CD4-positive, alpha-beta T cell (primary cell): ENCODE data around the gene PPIL3. TPM values are rescaled to one million over a fixed set of nuclear protein-coding genes. Genes with fewer than 3 reads are reported as not detected.

Source experiments
- ATAC-seq: fragments of 200-7000 bp; cut with Tn5 transposase; one replicate; pipeline ENCODE4 v1.10.0; 2022; ENCODE audit warnings: mild to moderate bottlenecking; ENCODE audit not compliant: poor library complexity
- CTCF ChIA-PET: fragments of 350-600 bp; sonication (Branson Sonifier 250); formaldehyde crosslinking; loops from one replicate; lab custom pipeline; 2021; ENCODE audit warnings: antibody characterized with exemption, inconsistent platforms; lab: Charles Lee
- POLR2A ChIA-PET: fragments of 350-600 bp; sonication (Branson Sonifier 250); formaldehyde crosslinking; loops from one replicate; lab custom pipeline; 2021; ENCODE audit warnings: antibody characterized with exemption, inconsistent platforms; lab: Charles Lee
- DNase-seq, 14 experiments: peaks; one replicate each; pipeline ENCODE4 v3.0.0-alpha.2; 2013 to 2020; ENCODE audit warnings: mixed read lengths in 2 of 14
- H3K27ac ChIP-seq, 2 donors: one replicate each; pipeline versions ENCODE4 v1.5.1 to v1.7.0; 2013; ENCODE audit warnings: low read length in 2 of 2, low read depth in 1 of 2, mild to moderate bottlenecking in 1 of 2
- H3K27me3 ChIP-seq, 2 experiments: 1 replicate in 1 of 2; 2 replicates in 1 of 2; pipeline versions ENCODE4 v1.6.1 to v1.7.0; 2013; ENCODE audit warnings: low read length in 2 of 2, control low read depth in 1 of 2, mild to moderate bottlenecking in 1 of 2, moderate library complexity in 1 of 2; ENCODE audit not compliant: insufficient read depth in 2 of 2, control insufficient read depth in 1 of 2
- H3K36me3 ChIP-seq: one replicate; pipeline ENCODE4 v1.6.1; 2013; ENCODE audit warnings: low read length, control low read depth; ENCODE audit not compliant: insufficient read depth
- H3K4me1 ChIP-seq: one replicate; pipeline ENCODE4 v1.6.1; 2013; ENCODE audit warnings: low read length, control low read depth; ENCODE audit not compliant: insufficient read depth
- H3K4me3 ChIP-seq: one replicate; pipeline ENCODE4 v1.5.1; 2013; ENCODE audit warnings: mild to moderate bottlenecking, low read length, moderate library complexity
- H3K9me3 ChIP-seq, 2 experiments: 1 replicate in 1 of 2; 2 replicates in 1 of 2; pipeline versions ENCODE4 v1.6.1 to v1.7.0; 2013; ENCODE audit warnings: low read length in 2 of 2, mild to moderate bottlenecking in 2 of 2, control low read depth in 1 of 2, moderate library complexity in 1 of 2; ENCODE audit not compliant: control insufficient read depth in 1 of 2, insufficient read depth in 1 of 2
- H3K27ac Mint-ChIP-seq: one replicate; pipeline ENCODE4 v1.8.0; 2020; ENCODE audit warnings: mixed read lengths
- H3K27me3 Mint-ChIP-seq: one replicate; pipeline ENCODE4 v1.8.0; 2021; ENCODE audit warnings: mixed read lengths
- H3K36me3 Mint-ChIP-seq: one replicate; pipeline ENCODE4 v1.8.0; 2021; ENCODE audit warnings: low read depth, mixed read lengths
- H3K4me1 Mint-ChIP-seq: one replicate; pipeline ENCODE4 v1.8.0; 2021; ENCODE audit warnings: low read depth, mixed read lengths
- H3K4me3 Mint-ChIP-seq: one replicate; pipeline ENCODE4 v1.8.0; 2020; ENCODE audit warnings: mild to moderate bottlenecking, mixed read lengths
- H3K9me3 Mint-ChIP-seq: one replicate; pipeline ENCODE4 v1.8.0; 2020; ENCODE audit warnings: mixed read lengths
- CTCF ChIP-seq: fragments of 200-600 bp; IDR thresholded peaks from one replicate; pipeline ENCODE4 v1.8.0; 2022; ENCODE audit warnings: antibody characterized with exemption, mild to moderate bottlenecking
- intact Hi-C, 2 experiments: fragments of 100-400 bp; cut with DNase I in 1 of 2; cut with micrococcal nuclease in 1 of 2; formaldehyde crosslinking; loops; one replicate each; pipeline versions ENCODE4 v1.15.1 to v1.9.0; 2023 to 2025; cut with DNase I, micrococcal nuclease
- total RNA-seq, 174 experiments: library from RNA in 2 of 174; stranded (reverse) in 2 of 174; gene quantifications; one replicate each; pipeline ENCODE4 v1.2.3 and lab custom pipeline; 2021 to 2026

Gene PPIL3
- total RNA-seq, 2 experiments from 2014 or later: 23.1 to 29.8 TPM

GRCh38 chr2:200877443-200877842, 11.4 kb downstream of the PPIL3 start:
- no peak for TF ChIP-seq CTCF
- Mint-ChIP-seq H3K4me3 (no peak overlapping the region), H3K27ac (no peak overlapping the region), H3K9me3 (no peaks in the 10 kb centered on the region), H3K4me1 (peaks cover 7% of the 10 kb centered on the region), H3K36me3 (peaks cover 90% of the 10 kb centered on the region), H3K27me3 (no peaks in the 10 kb centered on the region)
- DNase-seq (no peak), ATAC-seq (no peak)
- H3K4me1 ChIP-seq: no peaks in the 10 kb centered on the region
- H3K27ac ChIP-seq: no peak overlapping the region
- POLR2A ChIA-PET: interaction anchor here (0.9 to 1.0 kb wide), 2 partner anchors 13 to 192 kb away, joined by 3 to 5 read pairs; partner anchors contain the start of gene CLK1
- CTCF ChIA-PET: interaction anchor here (1.3 kb wide), 1 partner anchor 24 kb away, joined by 3 read pairs; no protein-coding TSS in a partner anchor
- H3K9me3 ChIP-seq: no peaks in the 10 kb centered on the region
- H3K36me3 ChIP-seq: peaks cover 90% of the 10 kb centered on the region
- no peaks in the 10 kb centered on the region for H3K27me3 ChIP-seq
- intact Hi-C loops: no loop called here
- H3K4me3 ChIP-seq: no peak overlapping the region

GRCh38 chr2:200873560-200873959, 15.3 kb downstream of the PPIL3 start:
- intact Hi-C loops: no loop called here
- no peak for ATAC-seq
- H3K36me3 Mint-ChIP-seq: peaks cover 78% of the 10 kb centered on the region
- no peak for DNase-seq
- TF ChIP-seq CTCF: no peak
- no peak overlapping the region for H3K4me3 Mint-ChIP-seq
- Histone ChIP-seq H3K4me3 (no peak overlapping the region), H3K4me1 (peaks cover 8% of the 10 kb centered on the region), H3K27ac (no peak overlapping the region), H3K9me3 (no peaks in the 10 kb centered on the region), H3K36me3 (peaks cover 78% of the 10 kb centered on the region), H3K27me3 (no peaks in the 10 kb centered on the region)
- H3K4me1 Mint-ChIP-seq: peaks cover 6% of the 10 kb centered on the region
- no peak overlapping the region for H3K27ac Mint-ChIP-seq
- CTCF ChIA-PET: no interaction called here
- H3K27me3 Mint-ChIP-seq: no peaks in the 10 kb centered on the region
- no peaks in the 10 kb centered on the region for H3K9me3 Mint-ChIP-seq
- POLR2A ChIA-PET: no interaction called here

- POLR2A ChIA-PET: interaction anchor here (1.1 kb wide), 1 partner anchor 60 kb away, joined by 3 read pairs; no protein-coding TSS in a partner anchor
- H3K36me3 Mint-ChIP-seq: peaks cover 58% of the 10 kb centered on the region
- no peak overlapping the region for H3K4me3 Mint-ChIP-seq
- CTCF ChIA-PET: interaction anchor here (0.5 kb wide), 1 partner anchor 204 kb away, joined by 5 read pairs; no protein-coding TSS in a partner anchor
- TF ChIP-seq CTCF: no peak
- peaks cover 14% of the 10 kb centered on the region for H3K4me1 ChIP-seq
- no peak overlapping the region for H3K27ac Mint-ChIP-seq
- peaks cover 7% of the 10 kb centered on the region for H3K4me1 Mint-ChIP-seq
- no peak overlapping the region for H3K4me3 ChIP-seq
- H3K27me3 Mint-ChIP-seq: no peaks in the 10 kb centered on the region
- H3K36me3 ChIP-seq: peaks cover 54% of the 10 kb centered on the region
- no peaks in the 10 kb centered on the region for H3K27me3 ChIP-seq
- no peaks in the 10 kb centered on the region for H3K9me3 ChIP-seq
- ATAC-seq (no peak), DNase-seq (no peak)
- no peaks in the 10 kb centered on the region for H3K9me3 Mint-ChIP-seq
- no peak overlapping the region for H3K27ac ChIP-seq
- intact Hi-C loops: no loop called here
These were observed 17.7 kb downstream of the PPIL3 start for GRCh38 chr2:200871151-200871550.
